ENCODE measurements around the gene FAM163B. TPM values are rescaled to one million over a fixed set of nuclear protein-coding genes. Genes with fewer than 3 reads are reported as not detected.

FAM163B gene
- total RNA-seq, 4 donors from 2014 or later, result not detected

DNA sequence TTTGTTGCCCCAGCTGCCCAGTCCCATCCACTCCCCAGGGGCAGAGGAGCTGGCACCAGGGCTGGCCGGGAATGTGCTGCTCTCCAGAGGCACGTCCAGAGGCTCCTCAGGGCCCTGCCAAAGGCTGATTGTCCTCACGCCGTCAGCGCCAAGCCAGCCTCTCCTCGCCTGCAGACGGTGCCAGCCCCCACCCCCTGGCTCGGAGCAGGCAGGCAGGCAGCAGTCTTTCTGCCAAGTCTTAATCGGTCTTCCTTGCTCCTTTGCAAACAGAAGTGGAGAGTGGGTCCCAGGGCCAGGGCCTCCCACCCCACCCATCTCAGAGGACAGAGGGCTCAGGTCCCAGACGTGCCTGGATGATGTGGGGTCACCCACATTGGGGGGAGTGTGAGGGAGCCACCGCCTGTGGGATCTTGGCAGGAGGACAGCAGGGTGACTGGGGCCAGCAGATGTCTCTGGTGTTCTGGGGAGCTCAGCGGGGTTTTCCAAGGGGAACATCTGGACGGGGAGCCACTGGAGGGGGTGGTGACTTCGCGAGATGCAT is 36.3 kb downstream of the FAM163B start:
- WGBS, result 38% methylated on average over 9 of the region's 15 CpGs
- H3K27me3 ChIP-seq, result peaks cover 0 to 39% (median 0%) of the 10 kb centered on the region in 4 donors
- H3K9me3 ChIP-seq, result no peaks in the 10 kb centered on the region
- H3K4me3 ChIP-seq, result no peak overlapping the region
- intact Hi-C loops (cut with DNase I), result no loop called here
- DNase-seq (ENCODE audit: extremely low spot score), result no peak
- H3K4me1 ChIP-seq, result peaks cover 20 to 34% (median 27%) of the 10 kb centered on the region in 4 donors
- peaks cover 0 to 8% (median 3%) of the 10 kb centered on the region in 4 donors for H3K36me3 ChIP-seq
- no peak for TF ChIP-seq POLR2A (IDR thresholded peaks at IDR 0.05; ENCODE audit: low read depth)
- peak in 1 of 2 donors; percentile 21 for TF ChIP-seq POLR2AphosphoS5 (IDR thresholded peaks at IDR 0.05)
- H3K27ac ChIP-seq (replicated peaks in 1 of 4), result no peak overlapping the region

DNA sequence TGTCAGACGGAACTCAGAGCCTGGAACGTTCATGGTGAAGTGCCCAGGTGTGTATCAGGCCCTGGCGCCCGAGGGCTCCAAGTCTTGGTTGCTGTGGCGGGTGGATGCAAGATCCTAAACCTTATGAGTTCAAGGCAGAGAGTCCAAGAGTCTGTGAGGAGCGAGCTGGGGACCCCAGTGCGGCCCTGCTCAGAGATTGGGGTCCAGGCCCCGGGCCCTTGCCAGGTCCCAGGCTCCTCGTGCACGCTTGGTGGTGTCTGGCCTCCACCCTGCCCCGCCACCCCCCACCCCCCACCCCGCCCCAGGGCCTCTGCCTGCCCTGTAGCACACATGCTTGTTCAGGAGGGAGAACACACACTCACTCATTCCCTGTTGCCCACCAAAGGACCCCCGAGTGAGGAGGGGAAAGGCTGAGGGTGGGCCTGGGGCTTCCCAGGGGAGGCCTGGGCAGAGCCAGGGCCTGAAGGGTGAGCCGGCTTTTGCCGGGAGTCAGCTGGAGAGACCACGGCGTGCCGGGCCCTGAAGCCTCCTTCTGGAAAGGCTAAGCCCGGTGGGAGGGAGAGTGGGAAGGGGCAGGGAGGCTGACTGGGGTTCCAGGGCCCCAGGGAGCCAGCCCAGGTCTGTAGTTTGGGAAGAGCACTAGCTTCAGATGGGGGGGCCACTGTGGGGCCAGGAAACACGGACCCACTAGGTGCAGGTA is 37.1 kb downstream of the FAM163B start:
- H3K4me3 ChIP-seq, result no peak overlapping the region
- no peaks in the 10 kb centered on the region for H3K9me3 ChIP-seq
- H3K27ac ChIP-seq (replicated peaks in 1 of 4), result no peak overlapping the region
- H3K36me3 ChIP-seq, result peaks cover 0 to 8% (median 3%) of the 10 kb centered on the region in 4 donors
- H3K4me1 ChIP-seq, result peaks cover 20 to 33% (median 24%) of the 10 kb centered on the region in 4 donors
- TF ChIP-seq POLR2A (IDR thresholded peaks at IDR 0.05; ENCODE audit: low read depth) (no peak), POLR2AphosphoS5 (IDR thresholded peaks at IDR 0.05) (no peak), CTCF (IDR thresholded peaks at IDR 0.05) (no peak), EP300 (IDR thresholded peaks at IDR 0.05) (no peak)
- intact Hi-C loops (cut with DNase I), result no loop called here
- DNase-seq (ENCODE audit: extremely low spot score), result no peak
- H3K27me3 ChIP-seq, result peaks cover 0 to 31% (median 0%) of the 10 kb centered on the region in 4 donors
- 85% methylated on average over 20 of the region's 20 CpGs for WGBS

DNA sequence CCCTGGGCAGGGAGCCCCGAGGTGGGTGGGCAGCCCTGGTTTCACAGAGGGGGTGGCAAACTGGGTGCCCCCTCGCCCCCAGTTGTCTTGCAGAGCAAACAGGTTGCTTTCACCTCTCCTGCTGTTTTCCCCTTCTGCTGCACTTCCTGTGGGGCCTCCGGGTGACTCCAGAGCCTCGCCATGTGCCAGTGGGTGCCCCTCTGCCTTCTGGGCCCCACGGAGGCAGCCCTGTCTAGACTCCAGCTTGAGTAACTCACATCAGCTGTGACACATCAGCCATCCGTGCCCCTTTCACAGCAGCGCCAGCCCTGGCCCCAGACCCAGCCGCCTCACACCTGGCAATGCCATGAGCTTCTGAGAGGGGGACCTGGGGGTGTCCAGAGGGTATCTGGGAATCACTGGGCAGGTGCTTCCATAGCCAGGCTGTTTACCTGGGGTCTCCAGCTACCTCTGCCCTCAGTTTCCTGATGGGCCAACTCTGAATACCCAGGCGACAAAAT is 37.7 kb downstream of the FAM163B start:
- TF ChIP-seq CTCF (IDR thresholded peaks at IDR 0.05), result no peak
- TF ChIP-seq POLR2A (IDR thresholded peaks at IDR 0.05; ENCODE audit: low read depth), result no peak
- no peak for TF ChIP-seq POLR2AphosphoS5 (IDR thresholded peaks at IDR 0.05)
- TF ChIP-seq EP300 (IDR thresholded peaks at IDR 0.05), result no peak
- intact Hi-C loops (cut with DNase I), result no loop called here
- no peak overlapping the region for H3K4me3 ChIP-seq

GRCh38 chr9:133570691-133571080 is 38.5 kb downstream of the FAM163B start:
- H3K4me3 ChIP-seq, result no peak overlapping the region
- TF ChIP-seq CTCF (IDR thresholded peaks at IDR 0.05), result no peak
- no peak for TF ChIP-seq POLR2AphosphoS5 (IDR thresholded peaks at IDR 0.05)
- TF ChIP-seq EP300 (IDR thresholded peaks at IDR 0.05), result no peak
- TF ChIP-seq POLR2A (IDR thresholded peaks at IDR 0.05; ENCODE audit: low read depth), result no peak
- 85% methylated on average over 16 of the region's 16 CpGs for WGBS
- H3K9me3 ChIP-seq, result no peaks in the 10 kb centered on the region
- DNase-seq (ENCODE audit: extremely low spot score), result no peak
- no peak overlapping the region for H3K27ac ChIP-seq (replicated peaks in 1 of 4)
- H3K27me3 ChIP-seq, result peaks cover 0 to 25% (median 0%) of the 10 kb centered on the region in 4 donors
- peaks cover 0 to 8% (median 3%) of the 10 kb centered on the region in 4 donors for H3K36me3 ChIP-seq
- intact Hi-C loops (cut with DNase I), result no loop called here
- H3K4me1 ChIP-seq, result peaks cover 17 to 38% (median 27%) of the 10 kb centered on the region in 4 donors

More for the DNA sequence above, 37.7 kb downstream of the FAM163B start:
- peaks cover 0 to 8% (median 3%) of the 10 kb centered on the region in 4 donors for H3K36me3 ChIP-seq
- DNase-seq (ENCODE audit: extremely low spot score), result no peak
- H3K9me3 ChIP-seq, result no peaks in the 10 kb centered on the region
- H3K27ac ChIP-seq (replicated peaks in 1 of 4), result no peak overlapping the region
- WGBS, result 91% methylated on average over 7 of the region's 9 CpGs
- peaks cover 0 to 30% (median 0%) of the 10 kb centered on the region in 4 donors for H3K27me3 ChIP-seq
- H3K4me1 ChIP-seq, result peaks cover 16 to 32% (median 21%) of the 10 kb centered on the region in 4 donors
